GM18909 (cell line): ENCODE measurements around the gene TET2.
"Not testable (repeated sequence)": the region's sequence is repeated elsewhere in the genome, so short reads cannot be mapped to it uniquely, and the experiment has no call there.

ENCODE experiments used
- ATAC-seq: cut with Tn5 transposase; IDR thresholded peaks from one replicate; pipeline ENCODE4 v1.9.1; 2021; ENCODE audit warnings: mild to moderate bottlenecking; ENCODE audit not compliant: unreplicated experiment, poor library complexity

The TET2 gene

GRCh38 chr4:105277702-105278101 is 131.0 kb downstream of the TET2 start:
- no peak for ATAC-seq

GRCh38 chr4:105279314-105279713 is 132.6 kb downstream of the TET2 start:
- no peak for ATAC-seq

GRCh38 chr4:105280338-105281123 is 133.9 kb downstream of the TET2 start:
- no peak for ATAC-seq

- no peak for ATAC-seq
Measured at GRCh38 chr4:105281124-105281415, 134.4 kb downstream of the TET2 start.

- no peak for ATAC-seq
Measured at GRCh38 chr4:105282489-105282888, 135.8 kb downstream of the TET2 start.

GRCh38 chr4:105283501-105283900 is 136.8 kb downstream of the TET2 start:
- no peak for ATAC-seq

GRCh38 chr4:105288121-105288520 is 141.4 kb downstream of the TET2 start:
- ATAC-seq: no peak

- no peak for ATAC-seq
Measured at GRCh38 chr4:105291925-105292324, 145.2 kb downstream of the TET2 start.

- no peak for ATAC-seq
Measured at GRCh38 chr4:105293360-105293759, 146.7 kb downstream of the TET2 start.

GRCh38 chr4:105296672-105297071 is 150.0 kb downstream of the TET2 start:
- no peak for ATAC-seq

GRCh38 chr4:105299027-105299426 is 152.4 kb downstream of the TET2 start:
- not testable (repeated sequence) for ATAC-seq

GRCh38 chr4:105304085-105304484 is 157.4 kb downstream of the TET2 start:
- ATAC-seq: no peak

- ATAC-seq: peak; percentile 37
Measured at GRCh38 chr4:105305019-105305836, 158.6 kb downstream of the TET2 start.

- ATAC-seq: peak; percentile 94
Measured at GRCh38 chr4:105306158-105306781, 159.6 kb downstream of the TET2 start.

GRCh38 chr4:105306820-105307219 is 160.1 kb downstream of the TET2 start:
- ATAC-seq: no peak

- ATAC-seq: no peak
Measured at GRCh38 chr4:105318486-105318885, 171.8 kb downstream of the TET2 start.

GRCh38 chr4:105327222-105327621 is 180.5 kb downstream of the TET2 start:
- ATAC-seq: no peak

- no peak for ATAC-seq
Measured at GRCh38 chr4:105327956-105328355, 181.3 kb downstream of the TET2 start.

- no peak for ATAC-seq
Measured at GRCh38 chr4:105329081-105329480, 182.4 kb downstream of the TET2 start.
